ENCODE measurements around the gene AXIN1.
"Not testable (repeated sequence)": the region's sequence is repeated elsewhere in the genome, so short reads cannot be mapped to it uniquely, and the experiment has no call there.

Gene AXIN1

DNA sequence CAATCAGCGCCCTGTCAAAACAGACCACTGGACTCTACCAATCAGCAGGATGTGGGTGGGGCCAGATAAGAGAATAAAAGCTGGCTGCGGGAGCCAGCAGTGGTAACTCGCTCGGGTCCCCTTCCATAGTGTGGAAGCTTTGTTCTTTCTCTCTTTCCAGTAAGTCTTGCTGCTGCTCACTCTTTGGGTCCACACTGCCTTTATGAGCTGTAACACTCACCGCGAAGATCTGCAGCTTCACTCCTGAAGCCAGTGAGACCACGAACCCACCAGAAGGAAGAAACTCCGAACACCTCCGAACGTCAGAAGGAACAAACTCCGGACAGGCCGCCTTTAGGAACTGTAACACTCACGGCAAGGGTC is 10.6 kb downstream of the AXIN1 start:
- not testable (repeated sequence) for H3K27me3 ChIP-seq (replicated peaks; ENCODE audit: control insufficient read depth, insufficient read depth, low read length, poor library complexity, severe bottlenecking); H3K4me3 ChIP-seq (ENCODE audit: insufficient read depth, low read depth, low read length, poor library complexity, severe bottlenecking); H3K9me3 ChIP-seq (ENCODE audit: control insufficient read depth, low read length); DNase-seq; H3K27ac ChIP-seq (ENCODE audit: insufficient read depth, low read length, poor library complexity, severe bottlenecking)
- Histone ChIP-seq H3K36me3 (ENCODE audit: control insufficient read depth, insufficient read depth, low read length) (peaks cover 15% of the 10 kb centered on the region), H3K4me1 (ENCODE audit: control insufficient read depth, insufficient read depth, low read length, poor library complexity, severe bottlenecking) (peaks cover 27% of the 10 kb centered on the region)

DNA sequence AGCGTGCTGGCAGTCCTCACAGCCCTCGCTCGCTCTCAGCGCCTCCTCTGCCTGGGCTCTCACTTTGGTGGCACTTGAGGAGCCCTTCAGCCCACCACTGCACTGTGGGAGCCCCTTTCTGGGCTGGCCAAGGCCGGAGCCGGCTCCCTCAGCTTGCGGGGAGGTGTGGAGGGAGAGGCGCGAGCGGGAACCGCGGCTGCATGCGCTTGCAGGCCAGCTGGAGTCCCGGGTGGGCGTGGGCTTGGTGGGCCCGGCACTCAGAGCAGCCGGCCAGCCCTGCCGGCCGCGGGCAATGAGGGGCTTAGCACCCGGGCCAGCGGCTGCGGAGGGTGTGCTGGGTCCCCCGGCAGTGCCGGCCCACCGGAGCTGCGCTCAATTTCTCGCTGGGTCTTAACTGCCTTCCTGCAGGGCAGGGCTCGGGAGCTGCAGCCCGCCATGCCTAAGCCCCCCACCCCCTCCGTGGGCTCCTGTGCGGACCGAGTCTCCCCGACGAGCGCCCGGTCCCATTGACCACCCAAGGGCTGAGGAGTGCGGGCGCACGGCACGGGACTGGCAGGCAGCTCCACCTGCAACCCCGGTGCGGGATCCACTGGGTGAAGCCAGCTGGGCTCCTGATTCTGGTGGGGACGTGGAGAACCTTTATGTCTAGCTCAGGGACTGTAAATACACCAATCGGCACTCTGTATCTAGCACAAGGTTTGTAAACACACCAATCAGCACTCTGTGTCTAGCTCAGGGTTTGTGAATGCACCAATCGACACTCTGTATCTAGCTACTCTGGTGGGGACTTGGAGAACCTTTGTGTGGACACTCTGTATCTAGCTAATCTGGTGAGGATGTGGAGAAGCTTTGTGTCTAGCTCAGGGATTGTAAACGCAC is 11.2 kb downstream of the AXIN1 start:
- Histone ChIP-seq H3K36me3 (ENCODE audit: control insufficient read depth, insufficient read depth, low read length) (peaks cover 15% of the 10 kb centered on the region), H3K4me1 (ENCODE audit: control insufficient read depth, insufficient read depth, low read length, poor library complexity, severe bottlenecking) (peaks cover 27% of the 10 kb centered on the region)
- H3K9me3 ChIP-seq (ENCODE audit: control insufficient read depth, low read length); DNase-seq; H3K27ac ChIP-seq (ENCODE audit: insufficient read depth, low read length, poor library complexity, severe bottlenecking); H3K4me3 ChIP-seq (ENCODE audit: insufficient read depth, low read depth, low read length, poor library complexity, severe bottlenecking); H3K27me3 ChIP-seq (replicated peaks; ENCODE audit: control insufficient read depth, insufficient read depth, low read length, poor library complexity, severe bottlenecking): not testable (repeated sequence)

DNA sequence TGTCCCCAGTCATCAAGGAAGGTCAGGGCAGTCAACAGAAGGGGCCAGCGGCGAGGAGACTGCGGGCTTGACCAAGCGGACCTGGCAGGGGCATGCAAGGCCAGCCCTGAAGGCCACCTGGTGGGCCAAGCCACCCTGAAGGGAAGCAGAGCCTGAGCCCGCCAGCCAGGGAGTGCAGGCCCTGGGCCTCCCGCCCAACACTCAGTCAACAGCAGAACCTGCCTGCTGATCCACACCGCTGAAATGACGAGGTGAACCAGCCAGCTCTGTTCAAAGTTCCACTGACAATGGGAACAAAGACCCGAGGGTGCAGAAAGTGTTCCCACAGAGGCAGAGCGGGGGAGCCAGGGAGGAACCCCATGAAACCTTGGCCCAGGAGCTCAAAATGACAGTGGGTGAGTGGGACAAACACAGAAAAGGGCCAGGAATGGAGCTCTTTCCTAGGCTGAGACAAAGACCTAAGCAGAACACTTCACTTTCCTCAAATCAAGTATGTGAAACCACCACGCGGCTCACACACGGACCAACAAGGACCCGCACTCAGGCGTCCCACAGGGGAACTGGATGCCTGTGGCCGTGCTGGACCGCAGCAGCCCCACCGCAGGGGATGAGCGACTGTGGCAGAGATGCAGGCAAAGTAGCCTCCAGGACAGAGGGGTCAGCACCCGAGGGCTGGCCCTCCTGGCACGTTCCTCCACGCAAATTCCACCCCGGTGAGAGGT is 12.0 kb downstream of the AXIN1 start:
- H3K9me3 ChIP-seq (ENCODE audit: control insufficient read depth, low read length) = no peaks in the 10 kb centered on the region
- H3K36me3 ChIP-seq (ENCODE audit: control insufficient read depth, insufficient read depth, low read length) = peaks cover 15% of the 10 kb centered on the region
- no peak overlapping the region for H3K4me3 ChIP-seq (ENCODE audit: insufficient read depth, low read depth, low read length, poor library complexity, severe bottlenecking)
- DNase-seq = no peak
- no peaks in the 10 kb centered on the region for H3K27me3 ChIP-seq (replicated peaks; ENCODE audit: control insufficient read depth, insufficient read depth, low read length, poor library complexity, severe bottlenecking)
- peaks cover 19% of the 10 kb centered on the region for H3K4me1 ChIP-seq (ENCODE audit: control insufficient read depth, insufficient read depth, low read length, poor library complexity, severe bottlenecking)
- H3K27ac ChIP-seq (ENCODE audit: insufficient read depth, low read length, poor library complexity, severe bottlenecking) = no peak overlapping the region

DNA sequence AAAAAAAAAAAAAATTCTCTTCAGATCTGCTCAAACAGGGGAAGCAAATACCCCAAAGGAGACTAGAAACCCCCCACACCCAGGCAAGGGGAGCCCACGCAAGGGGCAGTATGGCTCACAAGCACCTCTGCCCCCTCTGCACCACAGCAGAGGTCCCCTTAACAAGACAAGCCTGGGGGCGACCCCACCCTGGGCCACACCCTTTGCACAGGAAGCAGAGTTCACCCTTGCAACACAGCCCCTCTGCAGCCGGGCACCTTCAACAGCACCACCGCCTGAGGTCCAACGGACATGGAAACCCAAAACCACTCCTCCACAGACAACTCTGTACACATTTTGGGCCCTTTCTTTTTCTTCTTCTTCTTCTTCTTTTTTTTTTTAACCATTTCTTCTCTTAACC is 12.8 kb downstream of the AXIN1 start:
- no peaks in the 10 kb centered on the region for H3K9me3 ChIP-seq (ENCODE audit: control insufficient read depth, low read length)
- peaks cover 10% of the 10 kb centered on the region for H3K36me3 ChIP-seq (ENCODE audit: control insufficient read depth, insufficient read depth, low read length)
- no peaks in the 10 kb centered on the region for H3K27me3 ChIP-seq (replicated peaks; ENCODE audit: control insufficient read depth, insufficient read depth, low read length, poor library complexity, severe bottlenecking)
- H3K27ac ChIP-seq (ENCODE audit: insufficient read depth, low read length, poor library complexity, severe bottlenecking) = no peak overlapping the region
- H3K4me3 ChIP-seq (ENCODE audit: insufficient read depth, low read depth, low read length, poor library complexity, severe bottlenecking) = no peak overlapping the region
- peaks cover 24% of the 10 kb centered on the region for H3K4me1 ChIP-seq (ENCODE audit: control insufficient read depth, insufficient read depth, low read length, poor library complexity, severe bottlenecking)
- DNase-seq = no peak

DNA sequence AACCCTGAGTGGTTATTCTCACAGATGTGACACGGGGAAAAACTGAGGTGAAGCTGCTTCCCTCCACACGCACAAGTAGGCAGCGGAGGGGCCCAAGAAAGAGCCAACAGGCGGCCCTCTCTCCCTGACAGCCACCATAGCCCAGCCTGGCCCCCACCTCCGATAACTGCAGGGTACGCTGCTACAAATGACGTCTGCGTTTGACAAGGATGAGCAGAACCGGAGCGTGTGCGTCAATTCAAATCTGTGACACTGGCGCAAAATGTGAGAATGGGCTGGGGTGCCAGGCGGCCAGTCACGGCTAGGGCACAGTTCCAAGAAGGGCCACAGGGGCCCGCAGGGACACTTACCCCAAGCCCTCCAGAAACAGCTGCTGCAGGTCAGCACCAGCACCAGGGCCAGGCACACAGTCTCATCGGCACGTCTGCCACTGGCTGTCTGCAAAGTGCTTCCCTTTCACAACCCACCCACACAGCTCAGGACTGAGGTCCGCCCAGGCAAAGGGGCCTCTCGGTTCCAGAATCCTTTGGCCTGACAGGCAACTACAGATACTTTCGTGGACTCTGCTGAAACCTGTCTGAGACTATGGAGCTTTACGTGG is 14.4 kb downstream of the AXIN1 start:
- H3K36me3 ChIP-seq (ENCODE audit: control insufficient read depth, insufficient read depth, low read length) = peaks cover 6% of the 10 kb centered on the region
- H3K4me3 ChIP-seq (ENCODE audit: insufficient read depth, low read depth, low read length, poor library complexity, severe bottlenecking) = no peak overlapping the region
- no peaks in the 10 kb centered on the region for H3K27me3 ChIP-seq (replicated peaks; ENCODE audit: control insufficient read depth, insufficient read depth, low read length, poor library complexity, severe bottlenecking)
- no peaks in the 10 kb centered on the region for H3K9me3 ChIP-seq (ENCODE audit: control insufficient read depth, low read length)
- no peak overlapping the region for H3K27ac ChIP-seq (ENCODE audit: insufficient read depth, low read length, poor library complexity, severe bottlenecking)
- no peak for DNase-seq
- peaks cover 24% of the 10 kb centered on the region for H3K4me1 ChIP-seq (ENCODE audit: control insufficient read depth, insufficient read depth, low read length, poor library complexity, severe bottlenecking)

DNA sequence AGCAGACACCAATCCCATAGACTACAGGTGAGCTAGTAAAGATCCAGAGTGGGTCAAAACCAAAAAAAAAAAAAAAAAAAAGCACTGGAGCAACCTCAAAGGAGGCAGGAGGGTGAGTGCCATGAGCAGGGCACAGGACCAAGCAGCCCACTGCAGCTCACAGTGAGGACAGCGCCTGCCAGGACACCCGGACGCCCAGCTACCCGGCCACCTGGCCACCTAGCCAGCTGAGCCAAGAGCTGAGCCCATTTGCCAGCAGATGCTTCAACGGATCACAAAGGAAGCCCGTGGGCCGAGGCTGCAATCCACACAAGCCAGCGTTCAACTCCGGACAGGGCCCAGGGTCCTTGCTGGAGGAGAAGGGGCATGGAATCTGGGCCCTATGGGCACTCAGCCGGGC is 15.1 kb downstream of the AXIN1 start:
- DNase-seq = no peak
- H3K27me3 ChIP-seq (replicated peaks; ENCODE audit: control insufficient read depth, insufficient read depth, low read length, poor library complexity, severe bottlenecking) = no peaks in the 10 kb centered on the region
- no peak overlapping the region for H3K27ac ChIP-seq (ENCODE audit: insufficient read depth, low read length, poor library complexity, severe bottlenecking)
- H3K9me3 ChIP-seq (ENCODE audit: control insufficient read depth, low read length) = no peaks in the 10 kb centered on the region
- H3K36me3 ChIP-seq (ENCODE audit: control insufficient read depth, insufficient read depth, low read length) = peaks cover 3% of the 10 kb centered on the region
- H3K4me1 ChIP-seq (ENCODE audit: control insufficient read depth, insufficient read depth, low read length, poor library complexity, severe bottlenecking) = peaks cover 22% of the 10 kb centered on the region
- no peak overlapping the region for H3K4me3 ChIP-seq (ENCODE audit: insufficient read depth, low read depth, low read length, poor library complexity, severe bottlenecking)

DNA sequence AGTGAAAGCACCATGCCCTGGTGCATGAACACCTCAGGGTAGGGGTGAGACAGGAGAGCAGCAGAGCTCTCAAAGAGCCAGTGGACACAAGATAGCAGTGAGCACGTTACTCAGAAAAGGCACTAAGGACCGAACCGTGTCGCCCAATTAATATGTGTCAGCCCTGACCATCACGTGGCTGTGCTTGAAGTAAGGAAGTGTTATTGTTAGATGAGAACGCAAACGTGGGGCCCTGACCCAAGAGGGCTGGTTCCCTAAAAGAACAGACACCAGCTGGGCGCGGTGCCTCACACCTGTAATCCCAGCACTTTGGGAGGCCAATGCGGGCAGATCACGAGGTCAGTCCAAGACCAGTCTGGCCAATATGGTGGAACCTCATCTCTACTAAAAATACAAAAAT is 16.3 kb downstream of the AXIN1 start:
- no peak overlapping the region for H3K4me3 ChIP-seq (ENCODE audit: insufficient read depth, low read depth, low read length, poor library complexity, severe bottlenecking)
- H3K36me3 ChIP-seq (ENCODE audit: control insufficient read depth, insufficient read depth, low read length) = no peaks in the 10 kb centered on the region
- no peaks in the 10 kb centered on the region for H3K9me3 ChIP-seq (ENCODE audit: control insufficient read depth, low read length)
- H3K27ac ChIP-seq (ENCODE audit: insufficient read depth, low read length, poor library complexity, severe bottlenecking) = no peak overlapping the region
- no peaks in the 10 kb centered on the region for H3K27me3 ChIP-seq (replicated peaks; ENCODE audit: control insufficient read depth, insufficient read depth, low read length, poor library complexity, severe bottlenecking)
- peaks cover 23% of the 10 kb centered on the region for H3K4me1 ChIP-seq (ENCODE audit: control insufficient read depth, insufficient read depth, low read length, poor library complexity, severe bottlenecking)
- no peak for DNase-seq

DNA sequence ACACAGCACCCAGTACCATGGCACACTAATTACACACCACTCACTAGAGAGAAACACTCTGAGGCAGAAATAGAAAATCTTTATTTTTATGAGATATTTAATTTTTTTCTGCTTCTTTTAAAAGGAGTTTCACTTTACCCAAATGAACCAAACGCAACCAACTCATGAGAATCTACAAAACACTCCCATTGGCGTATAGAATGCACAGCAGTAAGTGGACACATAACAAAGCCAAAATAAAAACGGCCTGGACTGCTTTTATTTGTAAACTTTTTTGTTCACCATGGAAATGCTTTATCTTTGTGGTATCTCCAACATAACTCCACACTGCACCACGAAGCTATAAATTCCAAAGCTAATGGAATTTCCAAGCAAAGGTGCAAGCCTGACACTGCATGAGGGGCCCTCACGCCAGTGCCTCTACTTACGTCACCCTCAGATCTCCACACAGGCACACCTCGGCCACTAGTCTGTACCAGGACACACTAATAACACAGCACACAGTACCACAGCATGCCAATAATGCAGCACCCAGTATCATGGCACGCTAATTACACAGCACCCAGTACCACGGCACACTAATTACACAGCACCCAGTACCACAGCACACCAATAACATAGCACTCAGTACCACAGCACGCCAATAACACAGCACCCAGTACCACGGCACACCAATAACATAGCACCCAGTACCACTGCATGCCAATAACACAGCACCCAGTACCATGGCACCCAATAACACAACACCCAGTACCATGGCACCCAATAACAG is 17.5 kb downstream of the AXIN1 start:
- not testable (repeated sequence) for H3K4me3 ChIP-seq (ENCODE audit: insufficient read depth, low read depth, low read length, poor library complexity, severe bottlenecking); H3K36me3 ChIP-seq (ENCODE audit: control insufficient read depth, insufficient read depth, low read length); H3K9me3 ChIP-seq (ENCODE audit: control insufficient read depth, low read length); H3K27me3 ChIP-seq (replicated peaks; ENCODE audit: control insufficient read depth, insufficient read depth, low read length, poor library complexity, severe bottlenecking); DNase-seq; H3K27ac ChIP-seq (ENCODE audit: insufficient read depth, low read length, poor library complexity, severe bottlenecking)
- H3K4me1 ChIP-seq (ENCODE audit: control insufficient read depth, insufficient read depth, low read length, poor library complexity, severe bottlenecking) = peaks cover 15% of the 10 kb centered on the region

DNA sequence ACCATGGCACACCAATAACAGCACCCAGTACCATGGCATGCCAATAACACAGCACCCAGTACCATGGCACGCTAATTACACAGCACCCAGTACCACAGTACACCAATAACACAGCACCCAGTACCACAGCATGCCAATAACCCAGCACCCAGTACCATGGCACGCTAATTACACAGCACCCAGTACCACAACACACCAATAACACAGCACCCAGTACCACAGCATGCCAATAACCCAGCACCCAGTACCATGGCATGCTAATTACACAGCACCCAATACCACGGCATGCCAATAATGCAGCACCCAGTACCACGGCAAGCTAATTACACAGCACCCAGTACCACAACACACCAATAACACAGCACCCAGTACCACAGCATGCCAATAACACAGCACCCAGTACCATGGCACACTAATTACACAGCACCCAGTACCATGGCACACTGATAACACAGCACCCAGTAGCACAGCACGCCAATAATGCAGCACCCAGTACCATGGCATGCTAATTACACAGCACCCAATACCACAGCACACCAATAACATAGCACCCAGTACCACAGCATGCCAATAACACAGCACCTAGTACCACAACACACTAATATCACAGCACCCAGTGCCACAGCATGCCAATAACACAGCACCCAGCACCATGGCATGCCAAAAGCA is 18.2 kb downstream of the AXIN1 start:
- H3K27ac ChIP-seq (ENCODE audit: insufficient read depth, low read length, poor library complexity, severe bottlenecking); H3K27me3 ChIP-seq (replicated peaks; ENCODE audit: control insufficient read depth, insufficient read depth, low read length, poor library complexity, severe bottlenecking); H3K36me3 ChIP-seq (ENCODE audit: control insufficient read depth, insufficient read depth, low read length); H3K9me3 ChIP-seq (ENCODE audit: control insufficient read depth, low read length); H3K4me1 ChIP-seq (ENCODE audit: control insufficient read depth, insufficient read depth, low read length, poor library complexity, severe bottlenecking); DNase-seq; H3K4me3 ChIP-seq (ENCODE audit: insufficient read depth, low read depth, low read length, poor library complexity, severe bottlenecking): not testable (repeated sequence)

Data from effector memory CD4-positive, alpha-beta T cell (primary cell).